GM23338 (cell line): Measurements from ENCODE around the gene SLC5A11. TPM values are rescaled to one million over a fixed set of nuclear protein-coding genes. Genes with fewer than 3 reads are reported as not detected.

Experiments used
- ATAC-seq: fragments of 200-7000 bp; cut with Tn5 transposase; 3 replicates; pipeline ENCODE4 v1.9.1; 2020
- DNase-seq: peaks from one replicate; pipeline ENCODE4 v3.0.0-alpha.2; 2015; ENCODE audit warnings: low spot score
- H2AFZ ChIP-seq: fragments of 200-600 bp; sonication (generic); 2 replicates; pipeline ENCODE4 v1.8.0; 2016; ENCODE audit warnings: antibody characterized with exemption, mild to moderate bottlenecking, moderate library complexity
- H3F3A ChIP-seq: fragments of 200-600 bp; sonication (generic); replicated peaks from 2 replicates; pipeline ENCODE4 v1.8.0; 2017; ENCODE audit warnings: antibody characterized with exemption, mixed run types, low read depth
- H3K27ac ChIP-seq: fragments of 200-600 bp; sonication (generic); 2 replicates; pipeline ENCODE4 v1.6.1; 2016; ENCODE audit warnings: low read depth
- H3K27me3 ChIP-seq: fragments of 200-600 bp; sonication (generic); 2 replicates; pipeline ENCODE4 v1.8.0; 2016; ENCODE audit warnings: mild to moderate bottlenecking, mixed run types, moderate library complexity; ENCODE audit not compliant: insufficient read depth
- H3K36me3 ChIP-seq: fragments of 200-600 bp; sonication (generic); 2 replicates; pipeline ENCODE4 v1.8.0; 2016; ENCODE audit warnings: mild to moderate bottlenecking; ENCODE audit not compliant: insufficient read depth
- H3K4me1 ChIP-seq: fragments of 200-600 bp; sonication (generic); 2 replicates; pipeline ENCODE4 v1.8.0; 2016; ENCODE audit warnings: mild to moderate bottlenecking, moderate library complexity; ENCODE audit not compliant: insufficient read depth
- H3K4me2 ChIP-seq: fragments of 200-600 bp; sonication (generic); 2 replicates; pipeline ENCODE4 v1.7.1; 2017; ENCODE audit warnings: mixed run types
- H3K4me3 ChIP-seq: fragments of 200-600 bp; sonication (generic); 2 replicates; pipeline ENCODE4 v1.6.1; 2016; ENCODE audit warnings: mixed run types
- H3K79me2 ChIP-seq: fragments of 200-600 bp; sonication (generic); replicated peaks from 2 replicates; pipeline ENCODE4 v1.8.0; 2017; ENCODE audit warnings: mild to moderate bottlenecking; ENCODE audit not compliant: insufficient read depth
- H3K9me2 ChIP-seq: fragments of 200-600 bp; sonication (generic); 2 replicates; pipeline ENCODE4 v1.8.0; 2017; ENCODE audit not compliant: insufficient read depth
- H4K20me1 ChIP-seq: fragments of 200-600 bp; sonication (generic); replicated peaks from 2 replicates; pipeline ENCODE4 v1.8.0; 2017; ENCODE audit warnings: mild to moderate bottlenecking; ENCODE audit not compliant: insufficient read depth
- H3K27ac Mint-ChIP-seq: 2 replicates; pipeline ENCODE4 v1.8.0; 2020; ENCODE audit warnings: inconsistent platforms, mild to moderate bottlenecking, moderate library complexity, mixed read lengths
- H3K27me3 Mint-ChIP-seq: 3 replicates; pipeline ENCODE4 v1.8.0; 2022; ENCODE audit warnings: low read depth, mild to moderate bottlenecking, moderate library complexity, mixed read lengths, inconsistent platforms; ENCODE audit not compliant: insufficient read depth, poor library complexity
- H3K36me3 Mint-ChIP-seq: 3 replicates; pipeline ENCODE4 v1.8.0; 2021; ENCODE audit warnings: low read depth, mild to moderate bottlenecking, inconsistent platforms, moderate library complexity, mixed read lengths
- H3K4me1 Mint-ChIP-seq: 3 replicates; pipeline ENCODE4 v1.8.0; 2020; ENCODE audit warnings: mild to moderate bottlenecking, inconsistent platforms, mixed read lengths
- H3K4me3 Mint-ChIP-seq: 3 replicates; pipeline ENCODE4 v1.8.0; 2021; ENCODE audit warnings: moderate library complexity, mild to moderate bottlenecking, inconsistent platforms, mixed read lengths
- H3K9me3 Mint-ChIP-seq: 3 replicates; pipeline ENCODE4 v1.8.0; 2020; ENCODE audit warnings: moderate library complexity, mild to moderate bottlenecking, inconsistent platforms, mixed read lengths
- CREB1 ChIP-seq: fragments of 250-450 bp; sonication (Bioruptor Pico); IDR thresholded peaks from 2 replicates; pipeline ENCODE4 v1.5.0; 2020; ENCODE audit warnings: low read depth, mild to moderate bottlenecking, moderate library complexity
- ETS1 ChIP-seq: IDR thresholded peaks from 2 replicates; pipeline ENCODE4 v1.6.1; 2016; ENCODE audit warnings: antibody characterized with exemption
- EZH2 ChIP-seq: fragments of 200-600 bp; sonication (generic); IDR thresholded peaks from one replicate; pipeline ENCODE4 v1.8.0; 2017; ENCODE audit warnings: antibody characterized with exemption, mild to moderate bottlenecking, low read depth; ENCODE audit not compliant: unreplicated experiment
- EZH2phosphoT487 ChIP-seq: fragments of 200-600 bp; sonication (generic); IDR thresholded peaks from one replicate; pipeline ENCODE4 v1.8.1; 2018; ENCODE audit warnings: antibody characterized with exemption; ENCODE audit not compliant: unreplicated experiment
- JUNB ChIP-seq: IDR thresholded peaks from one replicate; pipeline ENCODE4 v1.6.1; 2016; ENCODE audit warnings: antibody characterized with exemption; ENCODE audit not compliant: unreplicated experiment
- NANOG ChIP-seq: IDR thresholded peaks from 2 replicates; pipeline ENCODE4 v1.6.1; 2016; ENCODE audit warnings: antibody characterized with exemption, borderline replicate concordance
- POLR2AphosphoS5 ChIP-seq: IDR thresholded peaks from 2 replicates; pipeline ENCODE4 v1.6.1; 2016; ENCODE audit warnings: antibody characterized with exemption, low read depth
- REST ChIP-seq: IDR thresholded peaks from one replicate; pipeline ENCODE4 v1.6.1; 2018; ENCODE audit warnings: antibody characterized with exemption; ENCODE audit not compliant: unreplicated experiment
- STAT1 ChIP-seq: IDR thresholded peaks from one replicate; pipeline ENCODE4 v1.6.1; 2016; ENCODE audit warnings: antibody characterized with exemption; ENCODE audit not compliant: unreplicated experiment
- ZNF114 ChIP-seq: fragments of 250-450 bp; sonication (Bioruptor Pico); IDR thresholded peaks from 2 replicates; pipeline ENCODE4 v1.5.0; 2020; ENCODE audit warnings: mild to moderate bottlenecking, moderate library complexity
- ZNF331 ChIP-seq: fragments of 250-450 bp; sonication (Bioruptor Pico); IDR thresholded peaks from 2 replicates; pipeline ENCODE4 v1.5.0; 2020; ENCODE audit warnings: low read depth, mild to moderate bottlenecking, moderate library complexity
- polyA plus RNA-seq: library from polyadenylated mRNA; unstranded; fragments of >200 nt; fragmentation: Nextera tagmentation; extraction: Ambion mirVana; gene quantifications from 2 replicates; pipeline ENCODE4 v1.2.1, GENCODE V29; 2016
- total RNA-seq: library from RNA; depleted of rRNA; stranded (reverse); fragments of >200 nt; shearing (Covaris generic); gene quantifications from 2 replicates; pipeline ENCODE4 v1.2.3, GENCODE V29; 2014
- TF ChIP-seq, protein P1 (sequence below), 2 experiments: fragments of 200-600 bp in 1 of 2; sonication (generic) in 1 of 2; conservative IDR thresholded peaks; 2 replicates each; pipeline versions ENCODE4 v1.5.1 to v1.6.1; 2016 to 2017; ENCODE audit warnings: antibody characterized with exemption in 2 of 2, low read depth in 2 of 2, mild to moderate bottlenecking in 2 of 2, moderate library complexity in 1 of 2

Gene SLC5A11
- total and polyA plus RNA-seq, 2 experiments from 2014 or later = 0.07 TPM; not detected in 1

GRCh38 chr16:24939738-24940137 is 94.0 kb downstream of the SLC5A11 start (continued):
- TF ChIP-seq ETS1 (no peak), NANOG (no peak), ZNF331 (CRISPR knock-in tag) (no peak), CREB1 (CRISPR knock-in tag) (no peak), REST (no peak)

DNA sequence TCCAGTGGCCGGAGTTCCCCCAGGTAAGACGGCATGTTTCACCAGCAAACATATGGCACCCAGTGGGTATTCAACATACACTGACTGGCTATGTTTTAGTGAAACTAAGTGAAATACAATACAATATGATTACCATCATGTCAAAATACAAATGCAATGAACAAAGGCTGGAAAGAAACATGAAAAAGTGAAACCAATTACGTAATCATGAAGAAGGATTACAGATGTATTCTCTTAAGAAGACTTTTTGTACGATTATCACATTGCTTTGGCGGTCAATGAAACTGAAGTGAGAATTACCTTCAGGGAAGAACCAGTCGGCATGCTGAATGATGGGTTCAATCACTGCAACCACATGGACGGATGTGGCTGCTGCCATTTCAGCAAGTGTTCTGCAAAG is 97.7 kb downstream of the SLC5A11 start:
- Mint-ChIP-seq H3K36me3 (peaks cover 34% of the 10 kb centered on the region), H3K4me1 (no peaks in the 10 kb centered on the region), H3K4me3 (no peak overlapping the region), H3K9me3 (no peaks in the 10 kb centered on the region), H3K27me3 (peaks cover 4% of the 10 kb centered on the region), H3K27ac (no peak overlapping the region)
- no peaks in the 10 kb centered on the region for H3F3A ChIP-seq
- no peak overlapping the region for H3K4me2 ChIP-seq
- no peak overlapping the region for H3K27ac ChIP-seq
- no peaks in the 10 kb centered on the region for H3K9me2 ChIP-seq
- ATAC-seq (no peak), DNase-seq (no peak)
- H3K36me3 ChIP-seq = peaks cover 7% of the 10 kb centered on the region; the same call in 1 of the 2 replicates
- no peaks in the 10 kb centered on the region for H3K4me1 ChIP-seq
- no peaks in the 10 kb centered on the region for H3K79me2 ChIP-seq
- no peak overlapping the region for H2AFZ ChIP-seq
- H3K4me3 ChIP-seq = no peak overlapping the region
- no peaks in the 10 kb centered on the region for H3K27me3 ChIP-seq
- TF ChIP-seq JUNB = no peak
- no peaks in the 10 kb centered on the region for H4K20me1 ChIP-seq

DNA sequence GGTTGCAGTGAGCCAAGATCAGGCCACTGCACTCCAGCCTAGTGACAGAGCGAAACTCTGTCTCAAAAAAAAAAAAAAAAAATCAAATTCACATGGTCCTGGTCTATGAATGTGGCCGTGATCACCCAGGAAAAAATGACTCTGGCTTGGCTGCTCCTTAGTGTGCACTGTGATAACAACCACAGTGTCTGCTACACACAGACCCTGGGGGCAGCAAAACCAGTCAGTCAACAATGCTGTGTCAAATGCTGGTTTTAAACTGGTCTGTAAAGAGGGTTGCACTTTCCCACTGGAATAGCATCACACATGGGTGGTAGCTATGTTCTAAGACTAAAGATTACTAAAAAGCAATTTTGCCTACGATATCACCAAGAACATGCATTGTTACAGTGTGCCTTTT is 98.4 kb downstream of the SLC5A11 start:
- Histone ChIP-seq H3K4me3 (no peak overlapping the region), H3K4me2 (no peak overlapping the region), H3K27me3 (no peaks in the 10 kb centered on the region), H3F3A (no peaks in the 10 kb centered on the region), H3K27ac (no peak overlapping the region), H4K20me1 (no peaks in the 10 kb centered on the region), H3K36me3 (peaks cover 7% of the 10 kb centered on the region; the same call in 1 of the 2 replicates), H3K4me1 (no peaks in the 10 kb centered on the region), H2AFZ (no peak overlapping the region), H3K79me2 (no peaks in the 10 kb centered on the region), H3K9me2 (no peaks in the 10 kb centered on the region)
- peaks cover 4% of the 10 kb centered on the region for H3K27me3 Mint-ChIP-seq
- ATAC-seq = no peak
- no peaks in the 10 kb centered on the region for H3K4me1 Mint-ChIP-seq
- no peak for DNase-seq
- H3K4me3 Mint-ChIP-seq = no peak overlapping the region
- H3K36me3 Mint-ChIP-seq = peaks cover 31% of the 10 kb centered on the region
- H3K9me3 Mint-ChIP-seq = no peaks in the 10 kb centered on the region
- no peak overlapping the region for H3K27ac Mint-ChIP-seq
- TF ChIP-seq ZNF114 (CRISPR knock-in tag) = no peak
- TF ChIP-seq STAT1 = no peak
- no peak for TF ChIP-seq EZH2
- TF ChIP-seq ETS1 = no peak
- TF ChIP-seq, protein P1, sequence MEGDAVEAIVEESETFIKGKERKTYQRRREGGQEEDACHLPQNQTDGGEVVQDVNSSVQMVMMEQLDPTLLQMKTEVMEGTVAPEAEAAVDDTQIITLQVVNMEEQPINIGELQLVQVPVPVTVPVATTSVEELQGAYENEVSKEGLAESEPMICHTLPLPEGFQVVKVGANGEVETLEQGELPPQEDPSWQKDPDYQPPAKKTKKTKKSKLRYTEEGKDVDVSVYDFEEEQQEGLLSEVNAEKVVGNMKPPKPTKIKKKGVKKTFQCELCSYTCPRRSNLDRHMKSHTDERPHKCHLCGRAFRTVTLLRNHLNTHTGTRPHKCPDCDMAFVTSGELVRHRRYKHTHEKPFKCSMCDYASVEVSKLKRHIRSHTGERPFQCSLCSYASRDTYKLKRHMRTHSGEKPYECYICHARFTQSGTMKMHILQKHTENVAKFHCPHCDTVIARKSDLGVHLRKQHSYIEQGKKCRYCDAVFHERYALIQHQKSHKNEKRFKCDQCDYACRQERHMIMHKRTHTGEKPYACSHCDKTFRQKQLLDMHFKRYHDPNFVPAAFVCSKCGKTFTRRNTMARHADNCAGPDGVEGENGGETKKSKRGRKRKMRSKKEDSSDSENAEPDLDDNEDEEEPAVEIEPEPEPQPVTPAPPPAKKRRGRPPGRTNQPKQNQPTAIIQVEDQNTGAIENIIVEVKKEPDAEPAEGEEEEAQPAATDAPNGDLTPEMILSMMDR (conservative IDR thresholded peaks at IDR 0.05; ENCODE audit: low read depth in 2 of 2) = no peak
- no peak for TF ChIP-seq CREB1 (CRISPR knock-in tag)
- no peak for TF ChIP-seq EZH2phosphoT487
- no peak for TF ChIP-seq REST
- TF ChIP-seq POLR2AphosphoS5 = no peak
- no peak for TF ChIP-seq NANOG
- no peak for TF ChIP-seq ZNF331 (CRISPR knock-in tag)
